ENCODE data around the gene ANKRD13B.
"Not testable (repeated sequence)": the region's sequence is repeated elsewhere in the genome, so short reads cannot be mapped to it uniquely, and the experiment has no call there.

ANKRD13B gene

GRCh38 chr17:29592850-29593551, at the start of gene ANKRD13B:
Gene ANKRD13B (plus strand): TSS chr17:29593132. CDS start chr17:29593622, 490 bp downstream.
- no peak for DNase-seq (ENCODE audit: low read depth in 2 of 2, low spot score in 1 of 2)

GRCh38 chr17:29544066-29544465, 48.9 kb upstream of the ANKRD13B start:
- no peak for DNase-seq (ENCODE audit: low read depth in 2 of 2, low spot score in 1 of 2)

- DNase-seq (ENCODE audit: low read depth in 2 of 2, low spot score in 1 of 2) = no peak
Observed at GRCh38 chr17:29546085-29546484, 46.8 kb upstream of the ANKRD13B start.

GRCh38 chr17:29546830-29547229, 46.1 kb upstream of the ANKRD13B start:
- DNase-seq (ENCODE audit: low read depth in 2 of 2, low spot score in 1 of 2) = no peak

- no peak for DNase-seq (ENCODE audit: low read depth in 2 of 2, low spot score in 1 of 2)
Observed at GRCh38 chr17:29549177-29549923, 43.6 kb upstream of the ANKRD13B start.

- DNase-seq (ENCODE audit: low read depth in 2 of 2, low spot score in 1 of 2) = no peak
Observed at GRCh38 chr17:29555840-29556239, 37.1 kb upstream of the ANKRD13B start.

GRCh38 chr17:29557085-29557738, 35.7 kb upstream of the ANKRD13B start:
- DNase-seq (ENCODE audit: low read depth in 2 of 2, low spot score in 1 of 2) = no peak

GRCh38 chr17:29557739-29558116, 35.2 kb upstream of the ANKRD13B start:
- no peak for DNase-seq (ENCODE audit: low read depth in 2 of 2, low spot score in 1 of 2)

GRCh38 chr17:29558139-29558538, 34.8 kb upstream of the ANKRD13B start:
- not testable (repeated sequence) for DNase-seq (ENCODE audit: low read depth in 2 of 2, low spot score in 1 of 2)

- DNase-seq (ENCODE audit: low read depth in 2 of 2, low spot score in 1 of 2) = no peak
Observed at GRCh38 chr17:29559640-29560039, 33.3 kb upstream of the ANKRD13B start.

GRCh38 chr17:29560316-29560715, 32.6 kb upstream of the ANKRD13B start:
- no peak for DNase-seq (ENCODE audit: low read depth in 2 of 2, low spot score in 1 of 2)

- DNase-seq (ENCODE audit: low read depth in 2 of 2, low spot score in 1 of 2) = no peak
Observed at GRCh38 chr17:29561554-29562517, 31.1 kb upstream of the ANKRD13B start.

GRCh38 chr17:29562615-29563014, 30.3 kb upstream of the ANKRD13B start:
- DNase-seq (ENCODE audit: low read depth in 2 of 2, low spot score in 1 of 2) = no peak

GRCh38 chr17:29563816-29564215, 29.1 kb upstream of the ANKRD13B start:
- DNase-seq (ENCODE audit: low read depth in 2 of 2, low spot score in 1 of 2) = no peak

- no peak for DNase-seq (ENCODE audit: low read depth in 2 of 2, low spot score in 1 of 2)
Observed at GRCh38 chr17:29565643-29566472, 27.1 kb upstream of the ANKRD13B start.

GRCh38 chr17:29566473-29567303, 26.2 kb upstream of the ANKRD13B start, which contains the start of gene ABHD15:
Gene ABHD15 (minus strand): TSS chr17:29567037. CDS start chr17:29566966, 71 bp downstream.
- no peak for DNase-seq (ENCODE audit: low read depth in 2 of 2, low spot score in 1 of 2)

GRCh38 chr17:29567304-29567553, 25.7 kb upstream of the ANKRD13B start:
- DNase-seq (ENCODE audit: low read depth in 2 of 2, low spot score in 1 of 2) = no peak

GRCh38 chr17:29567554-29568330, 25.2 kb upstream of the ANKRD13B start:
- DNase-seq (ENCODE audit: low read depth in 2 of 2, low spot score in 1 of 2) = peak in 1 of 2 donors; percentile 56
